ENCODE measurements around the gene SUV39H2.
"Not testable (repeated sequence)": the region's sequence is repeated elsewhere in the genome, so short reads cannot be mapped to it uniquely, and the experiment has no call there.

Gene SUV39H2

DNA sequence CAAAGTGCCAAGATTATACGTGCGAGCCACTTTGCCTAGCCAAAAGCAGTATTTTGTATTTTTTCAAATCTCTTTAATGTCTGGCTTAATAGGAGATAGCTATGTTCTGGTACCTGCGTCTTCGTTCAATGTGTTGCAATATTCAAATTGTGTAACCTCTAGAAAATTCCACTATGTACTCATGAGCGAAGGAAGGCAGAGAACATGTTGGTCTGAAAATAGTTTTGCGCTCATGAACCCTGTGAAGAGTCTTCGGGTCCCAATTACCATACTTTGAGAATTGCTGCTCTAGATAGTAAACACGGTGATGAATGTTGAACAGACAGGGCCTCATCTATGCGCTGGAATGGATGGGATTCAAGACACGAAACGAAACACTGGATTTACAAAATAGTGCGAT is 2.7 kb upstream of the SUV39H2 start:
- DNase-seq (ENCODE audit: low read depth in 2 of 2), result no peak

DNA sequence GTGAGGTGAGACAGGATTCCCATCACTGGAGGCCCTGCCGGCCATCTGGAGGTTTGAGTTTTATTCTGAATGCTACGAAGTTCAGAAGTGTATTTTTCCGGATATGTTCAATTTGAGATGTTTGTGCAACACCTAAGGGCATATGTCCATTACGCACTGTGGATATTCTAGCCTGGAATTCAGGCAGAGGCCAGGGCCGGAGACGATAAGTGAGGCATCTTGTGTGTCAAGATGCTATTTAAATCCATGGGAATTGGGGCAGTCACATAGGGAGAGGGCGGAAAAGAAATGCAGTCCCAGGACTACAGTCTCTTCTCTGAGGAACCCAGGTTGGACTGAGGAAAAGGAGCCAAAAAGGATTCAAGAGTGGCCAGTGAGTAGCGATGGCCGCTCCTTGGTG is 1.9 kb upstream of the SUV39H2 start:
- no peak for DNase-seq (ENCODE audit: low read depth in 2 of 2)

DNA sequence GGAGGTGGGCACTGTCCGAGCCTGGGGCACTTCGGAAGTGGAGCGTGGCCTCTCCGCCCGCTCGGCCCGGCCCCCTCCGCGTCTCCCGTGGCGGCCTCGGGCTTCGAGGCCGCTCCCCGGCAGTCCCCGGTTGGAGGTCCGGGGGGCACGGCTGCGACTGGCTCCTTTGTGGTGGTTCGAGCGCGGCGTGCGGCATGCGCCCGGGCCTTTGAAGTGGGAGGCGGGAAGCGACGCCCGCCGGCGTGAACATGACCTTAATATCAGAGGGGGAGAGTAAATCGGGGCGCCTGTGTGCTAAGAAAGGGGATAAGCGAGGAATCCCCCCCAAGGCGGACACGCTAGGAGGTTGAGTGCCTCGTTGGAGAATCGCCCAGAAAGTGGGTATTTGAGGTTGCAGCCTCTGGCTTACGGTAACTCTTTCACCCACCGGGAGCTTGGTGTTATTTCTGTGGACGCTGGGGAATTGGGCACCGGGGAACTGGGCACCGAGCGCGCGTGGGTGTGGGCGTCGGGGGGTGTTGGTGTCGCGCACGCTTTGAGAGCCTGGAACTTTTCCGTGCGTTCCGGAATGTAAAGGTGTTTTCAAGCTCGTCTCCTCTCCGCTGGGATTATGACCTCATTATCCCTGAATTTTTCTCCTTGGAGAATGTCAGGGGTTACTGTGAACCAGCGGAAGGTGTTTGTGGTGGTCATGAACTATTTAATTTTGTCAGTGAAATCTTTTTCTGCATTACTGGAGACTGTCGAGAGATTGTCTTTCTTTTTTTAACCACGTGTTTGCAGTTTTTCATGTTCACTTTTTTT is 660 bp downstream of the SUV39H2 start:
- DNase-seq (ENCODE audit: low read depth in 2 of 2), result peak in 1 of 2 donors; percentile 28

DNA sequence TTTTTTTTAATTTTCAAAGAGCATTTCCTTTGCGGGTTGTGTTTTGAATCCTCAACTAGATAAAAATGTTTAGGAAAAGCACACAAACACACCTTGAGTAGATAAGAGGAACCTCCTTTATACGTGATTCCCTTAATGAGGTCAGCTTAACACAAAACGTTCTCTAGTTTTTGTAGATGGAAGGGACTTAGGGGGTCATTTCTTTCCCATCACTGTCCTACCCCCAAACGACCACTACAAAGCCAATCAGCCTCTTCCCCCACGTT is 1.2 kb downstream of the SUV39H2 start:
- DNase-seq (ENCODE audit: low read depth in 2 of 2), result no peak

DNA sequence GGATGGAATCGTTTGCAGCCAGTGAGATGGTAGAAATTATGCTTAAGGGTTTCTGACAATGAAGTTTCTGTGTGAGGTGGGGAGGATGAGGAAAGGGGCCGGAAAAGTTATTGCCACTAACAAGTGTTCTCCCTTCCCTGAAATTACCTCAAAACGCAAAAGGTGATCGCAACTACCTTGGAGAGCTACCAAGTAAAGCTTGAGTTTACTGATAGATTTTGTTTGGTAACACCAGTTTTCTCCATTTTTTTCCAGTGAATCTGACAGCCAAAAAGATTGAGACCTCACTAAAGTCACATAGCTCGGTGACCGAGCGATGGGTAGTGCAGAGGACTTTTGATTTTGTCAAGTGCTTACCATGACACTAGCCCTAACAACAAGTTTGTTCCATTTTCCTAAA is 1.6 kb downstream of the SUV39H2 start:
- DNase-seq (ENCODE audit: low read depth in 2 of 2), result no peak

DNA sequence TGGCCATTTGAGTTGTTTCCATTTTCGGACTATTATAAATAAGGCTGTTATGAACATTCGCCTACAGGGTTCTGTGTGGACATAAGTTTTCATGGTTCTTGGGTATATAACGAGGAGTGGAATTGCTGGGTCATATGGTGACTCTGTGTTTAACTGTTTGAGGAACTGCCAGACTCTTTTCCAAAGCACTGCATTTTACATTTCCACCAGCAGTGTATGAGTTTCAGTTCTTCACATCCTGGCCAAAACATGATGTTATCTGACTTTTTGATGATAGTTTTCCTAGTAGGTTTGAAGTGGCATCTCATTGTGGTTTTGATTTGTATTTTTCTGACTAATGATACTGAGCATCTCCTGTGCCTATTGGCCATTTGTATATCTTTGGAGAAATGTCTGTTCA is 5.4 kb downstream of the SUV39H2 start:
- no peak for DNase-seq (ENCODE audit: low read depth in 2 of 2)

DNA sequence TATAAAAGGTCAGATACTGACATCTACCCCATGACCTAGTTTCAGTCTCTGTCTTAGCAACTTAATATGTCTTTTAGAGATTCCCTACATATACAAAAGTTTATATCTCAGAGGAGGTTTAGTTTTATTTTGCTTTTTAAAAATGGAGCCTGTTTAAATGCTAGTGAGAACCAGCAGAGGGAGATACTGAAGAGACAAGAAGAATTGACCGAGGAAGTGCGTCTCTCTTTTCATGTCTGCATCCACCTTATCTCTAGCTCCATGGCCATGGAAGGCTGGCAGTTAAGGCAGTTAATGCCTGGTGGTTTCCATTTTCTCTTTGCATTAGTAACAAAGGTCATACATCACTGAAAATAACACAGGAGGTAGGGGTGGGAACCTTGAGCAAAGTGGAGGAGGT is 10.7 kb downstream of the SUV39H2 start:
- DNase-seq (ENCODE audit: low read depth in 2 of 2), result no peak

DNA sequence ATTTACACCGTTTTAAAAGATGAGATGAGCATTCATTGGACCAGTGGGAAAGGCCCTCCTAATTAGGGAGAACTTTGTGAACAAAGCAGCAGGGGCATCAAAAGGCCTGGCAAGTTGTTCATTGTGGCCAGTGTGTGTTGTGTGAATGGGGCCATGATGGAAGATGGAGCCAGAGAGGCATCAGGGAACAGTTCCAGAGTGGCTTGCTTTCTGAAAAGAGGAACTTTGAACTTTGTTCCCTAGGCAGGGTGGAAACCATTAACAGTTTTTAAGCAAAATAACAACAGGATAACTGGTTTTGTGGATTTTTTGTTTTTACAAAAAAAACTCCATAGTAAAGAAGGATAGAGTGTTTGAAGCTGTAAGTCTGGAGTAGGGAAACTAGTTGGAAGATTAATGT is 12.5 kb downstream of the SUV39H2 start:
- no peak for DNase-seq (ENCODE audit: low read depth in 2 of 2)

DNA sequence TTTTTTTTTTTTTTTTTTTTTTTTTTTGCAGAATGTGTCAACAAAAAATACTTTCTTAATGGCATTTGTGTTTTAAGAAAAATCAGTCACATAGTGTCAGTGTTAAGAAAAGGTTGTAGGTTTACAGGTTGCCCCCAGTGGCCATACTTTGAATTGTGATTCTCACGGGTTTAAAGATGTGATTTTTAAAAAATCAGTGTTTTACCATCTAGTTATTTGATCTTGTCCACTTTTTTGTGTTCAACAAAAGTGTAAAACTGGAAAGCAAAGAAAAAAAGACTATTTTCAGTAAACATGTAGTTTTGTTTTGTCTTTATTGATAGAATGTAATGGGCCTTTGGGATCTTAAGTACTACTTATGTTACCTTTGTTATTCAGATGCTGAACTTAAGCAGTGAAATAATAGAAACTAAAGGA is 25.7 kb downstream of the SUV39H2 start:
- no peak for DNase-seq (ENCODE audit: low read depth in 2 of 2)

DNA sequence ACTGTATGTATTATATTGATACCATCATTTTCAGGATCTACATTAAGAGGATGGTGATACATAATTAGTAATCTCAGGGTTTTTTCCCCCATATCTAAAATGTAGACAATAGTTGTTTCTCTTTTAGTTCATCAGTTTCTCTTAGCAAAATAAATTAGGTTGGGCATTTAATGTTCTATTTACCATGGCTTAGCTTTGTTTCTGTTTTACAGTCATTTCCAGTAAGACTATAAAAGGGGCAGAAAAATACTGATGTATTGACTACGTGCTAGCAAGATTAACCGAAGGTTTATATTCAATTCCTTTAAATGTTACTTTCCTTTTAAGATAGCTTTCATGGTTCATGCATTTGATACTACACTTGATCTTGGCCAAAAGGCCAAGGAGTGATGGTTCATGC is 26.2 kb downstream of the SUV39H2 start:
- DNase-seq (ENCODE audit: low read depth in 2 of 2), result no peak

DNA sequence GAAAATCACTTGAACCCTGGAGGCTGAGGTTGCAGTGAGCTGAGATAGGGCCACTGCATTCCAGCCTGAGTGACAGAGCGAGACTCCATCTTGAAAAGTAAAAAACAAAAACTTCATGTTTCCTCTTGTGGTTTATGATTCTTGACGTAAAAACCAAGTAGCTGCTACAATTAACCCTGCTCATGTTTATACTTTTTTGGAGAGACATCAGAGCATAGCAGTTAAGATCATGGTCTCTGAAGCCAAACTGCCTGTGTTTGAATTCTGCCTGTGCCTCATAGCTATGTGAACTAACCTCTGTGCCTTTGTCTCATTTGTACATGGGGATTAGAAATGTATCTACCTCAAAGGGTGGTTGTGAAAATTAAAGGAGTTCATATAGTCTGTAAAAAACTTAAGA is 27.2 kb downstream of the SUV39H2 start:
- DNase-seq (ENCODE audit: low read depth in 2 of 2), result no peak

DNA sequence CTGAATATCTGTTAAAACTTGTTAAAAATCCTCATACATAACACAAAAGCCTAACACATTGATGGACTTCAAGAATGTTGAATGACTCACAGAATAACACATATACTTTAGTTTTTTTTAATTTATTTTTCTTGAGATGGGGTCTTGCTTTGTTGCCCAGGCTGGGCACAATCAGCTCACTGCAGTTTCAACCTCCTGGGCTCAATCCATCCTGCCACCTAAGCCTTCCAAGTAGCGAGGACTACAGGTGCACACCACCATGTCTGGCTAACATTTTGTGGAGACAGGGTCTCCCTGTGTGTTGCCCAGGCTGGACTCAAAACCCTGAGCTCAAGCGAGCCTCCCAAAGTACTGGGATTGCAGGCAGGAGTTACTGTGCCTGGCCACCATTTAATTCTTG is 28.1 kb downstream of the SUV39H2 start:
- DNase-seq (ENCODE audit: low read depth in 2 of 2), result no peak

DNA sequence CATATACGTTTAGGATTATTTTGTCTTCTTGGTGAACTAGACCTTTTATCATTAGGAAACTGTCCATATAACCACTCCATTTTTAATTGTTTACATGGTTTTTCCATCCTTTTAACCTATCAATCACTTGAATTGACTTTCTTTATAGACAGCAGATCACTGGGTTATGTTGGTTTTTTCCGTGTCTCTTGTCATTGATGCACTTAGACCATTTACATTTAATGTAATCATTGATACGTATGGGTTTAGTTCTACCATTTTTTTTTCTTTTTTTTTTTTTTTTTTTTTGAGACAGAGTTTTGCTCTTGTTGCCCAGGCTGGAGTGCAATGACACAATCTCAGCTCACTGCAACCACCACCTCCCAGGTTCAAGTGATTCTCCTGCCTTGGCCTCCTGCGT is 28.9 kb downstream of the SUV39H2 start:
- DNase-seq (ENCODE audit: low read depth in 2 of 2), result not testable (repeated sequence)

DNA sequence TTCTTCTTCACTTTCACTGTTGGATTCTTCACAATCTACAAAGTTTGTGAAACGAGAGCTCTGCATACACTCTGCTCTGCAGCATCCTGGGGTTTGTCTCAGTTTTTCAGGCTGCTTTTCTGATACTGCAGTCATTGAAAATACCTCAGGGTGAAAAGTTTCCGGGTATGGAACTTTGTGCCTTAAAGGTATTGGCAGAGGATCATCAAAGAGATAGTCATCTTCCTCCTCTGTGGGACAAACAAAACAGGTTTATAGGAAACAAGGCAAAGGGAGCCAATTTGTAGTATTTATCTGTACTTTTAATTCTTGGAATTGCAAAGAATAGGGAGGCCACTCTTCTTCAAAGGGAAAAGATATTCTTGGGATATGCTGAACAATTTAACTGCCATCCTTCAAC is 30.4 kb downstream of the SUV39H2 start:
- no peak for DNase-seq (ENCODE audit: low read depth in 2 of 2)

DNA sequence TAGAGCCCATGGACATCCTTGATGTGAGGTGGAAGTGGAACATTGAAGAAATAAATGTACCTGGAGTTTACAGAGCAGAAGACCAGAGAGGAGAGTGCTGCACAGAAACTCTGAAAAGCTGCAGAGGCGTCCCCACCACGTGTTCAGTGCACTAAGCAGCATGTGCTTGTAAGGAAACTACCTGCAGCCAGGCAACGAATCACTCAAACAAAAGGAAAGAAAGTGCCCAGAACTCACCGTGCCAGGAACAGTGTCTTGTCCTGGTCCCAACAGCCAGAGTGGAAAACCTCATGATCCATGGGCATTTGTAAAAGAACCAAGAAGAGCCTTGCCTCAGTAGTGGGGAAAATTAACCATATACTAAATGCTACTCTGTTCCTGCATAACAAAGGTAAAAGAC is 32.3 kb downstream of the SUV39H2 start:
- DNase-seq (ENCODE audit: low read depth in 2 of 2), result no peak

DNA sequence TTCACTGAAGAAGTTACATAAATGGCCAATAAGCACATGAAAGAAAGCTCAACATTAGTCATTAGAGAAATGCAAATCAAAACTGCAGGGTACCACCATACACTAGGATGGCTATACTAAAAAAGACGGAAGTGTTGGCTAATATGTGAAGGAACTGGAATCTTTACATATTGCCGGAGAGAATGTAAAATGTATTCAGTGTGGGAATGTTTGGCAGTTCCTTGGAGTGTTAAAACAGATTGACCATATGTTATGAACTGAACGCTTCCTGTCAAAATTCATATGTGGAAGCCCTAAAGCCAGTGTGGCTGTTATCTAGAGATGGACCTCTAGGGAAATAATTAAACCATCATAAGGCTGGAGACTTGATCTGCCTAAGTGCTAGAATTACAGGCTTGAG is 33.1 kb downstream of the SUV39H2 start:
- no peak for DNase-seq (ENCODE audit: low read depth in 2 of 2)

DNA sequence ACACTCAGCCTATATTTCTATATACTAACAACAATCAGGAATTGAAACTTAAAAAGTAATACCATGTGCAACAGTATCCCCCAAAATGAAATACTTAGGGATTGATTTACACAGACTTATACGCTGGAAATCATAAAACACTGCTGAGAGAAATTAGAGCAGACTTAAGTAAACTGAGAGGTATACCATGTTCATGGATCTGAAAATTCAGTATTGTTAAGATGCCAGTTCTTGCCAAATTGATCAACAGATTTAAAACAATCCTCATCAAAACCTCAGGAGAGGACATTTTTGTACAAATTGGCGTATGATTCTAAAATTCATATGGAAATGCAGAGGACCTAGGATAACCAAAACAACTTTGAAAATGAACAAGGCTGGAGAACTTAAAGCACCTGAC is 37.9 kb downstream of the SUV39H2 start:
- DNase-seq (ENCODE audit: low read depth in 2 of 2), result no peak

DNA sequence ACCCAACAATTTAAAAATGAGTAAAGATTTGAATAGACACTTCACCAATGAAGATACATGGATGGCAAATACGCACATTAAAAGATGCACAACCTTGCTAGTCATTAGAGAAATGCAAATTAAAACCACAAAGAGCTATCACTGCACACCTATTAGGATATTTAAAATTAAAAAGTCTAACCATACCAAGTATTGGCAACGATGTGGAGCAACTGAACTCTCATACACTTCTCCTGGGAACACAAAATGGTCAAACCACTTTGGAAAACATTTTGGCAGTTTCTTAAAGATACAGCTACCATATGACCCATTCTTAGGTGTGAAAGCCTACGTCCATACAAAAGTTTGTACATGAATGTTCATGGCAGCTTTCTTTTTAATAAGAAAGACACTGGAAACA is 39.2 kb downstream of the SUV39H2 start:
- DNase-seq (ENCODE audit: low read depth in 2 of 2), result no peak

DNA sequence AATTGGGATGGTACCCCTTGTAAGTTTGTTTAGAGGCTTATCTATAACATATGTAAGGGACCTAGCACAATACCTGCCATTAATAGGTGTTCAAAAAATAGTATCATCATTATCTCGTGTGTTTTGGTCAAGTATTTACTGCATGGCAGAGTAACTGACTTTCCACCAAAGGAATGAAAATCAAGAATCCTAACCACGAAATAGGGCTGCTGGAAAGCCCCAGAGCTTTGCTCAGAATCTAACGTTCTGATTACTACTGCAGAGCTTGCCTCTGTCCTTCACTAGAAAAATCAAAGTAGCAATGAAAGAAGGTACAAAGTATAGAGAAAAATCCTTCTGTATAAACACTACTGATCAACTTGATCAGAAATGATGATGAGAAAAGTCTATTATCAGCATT is 40.3 kb downstream of the SUV39H2 start:
- DNase-seq (ENCODE audit: low read depth in 2 of 2), result no peak

DNA sequence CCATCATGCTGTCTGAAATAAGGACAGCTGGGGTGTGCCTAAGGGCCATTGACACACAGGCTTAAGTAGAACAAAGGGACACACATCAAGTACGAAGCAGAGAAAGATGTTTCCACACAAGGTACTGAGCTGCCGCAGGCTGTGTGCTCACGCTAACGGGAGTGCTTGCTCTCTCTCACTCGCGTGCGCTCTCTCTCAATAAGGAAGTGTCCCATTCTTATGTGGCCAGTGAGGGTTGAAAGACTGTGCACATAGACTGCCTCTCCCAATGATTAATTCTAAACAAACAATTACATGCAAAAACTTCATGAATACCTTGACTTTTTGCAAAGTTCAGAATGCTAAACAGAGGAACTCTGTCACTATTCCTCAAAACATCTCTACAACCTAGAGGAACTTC is 45.3 kb downstream of the SUV39H2 start:
- no peak for DNase-seq (ENCODE audit: low read depth in 2 of 2)

DNA sequence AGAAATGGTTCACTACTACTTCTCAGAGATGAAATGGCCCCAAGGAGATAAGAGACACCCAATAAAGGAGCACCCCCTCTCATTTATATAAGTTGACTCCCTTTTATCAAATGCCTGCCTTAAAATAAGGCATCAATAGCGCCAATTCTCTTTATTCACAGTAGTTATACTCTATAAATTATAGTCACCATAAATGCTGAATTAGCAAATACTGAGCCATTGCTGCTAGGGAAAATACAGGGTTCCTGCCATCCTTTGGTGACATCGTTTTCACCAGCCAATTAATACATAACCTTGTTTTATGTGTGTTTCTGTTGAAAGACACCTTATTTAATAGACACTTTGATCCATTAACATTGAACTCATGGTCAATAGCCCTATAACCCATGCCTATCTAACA is 46.6 kb downstream of the SUV39H2 start:
- DNase-seq (ENCODE audit: low read depth in 2 of 2), result no peak

DNA sequence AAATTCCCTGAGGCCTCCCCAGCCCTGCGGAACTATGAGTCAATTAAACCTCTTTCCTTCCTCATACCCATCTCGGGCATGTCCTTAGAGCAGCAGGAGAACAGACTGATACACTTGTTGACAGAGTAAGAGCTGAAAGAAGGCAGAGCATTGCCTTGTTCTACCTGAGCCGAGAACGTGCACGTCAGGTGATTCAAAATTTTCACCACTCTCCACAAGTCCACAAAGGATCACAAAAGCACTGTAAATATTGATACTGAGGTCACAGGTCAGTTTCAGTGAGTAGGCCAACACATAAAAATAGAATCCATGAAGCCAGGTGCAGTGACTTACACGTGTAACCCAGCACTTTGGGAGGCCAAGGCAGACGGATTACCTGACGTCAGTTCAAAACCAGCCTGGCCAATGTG is 47.4 kb downstream of the SUV39H2 start:
- DNase-seq (ENCODE audit: low read depth in 2 of 2), result no peak

DNA sequence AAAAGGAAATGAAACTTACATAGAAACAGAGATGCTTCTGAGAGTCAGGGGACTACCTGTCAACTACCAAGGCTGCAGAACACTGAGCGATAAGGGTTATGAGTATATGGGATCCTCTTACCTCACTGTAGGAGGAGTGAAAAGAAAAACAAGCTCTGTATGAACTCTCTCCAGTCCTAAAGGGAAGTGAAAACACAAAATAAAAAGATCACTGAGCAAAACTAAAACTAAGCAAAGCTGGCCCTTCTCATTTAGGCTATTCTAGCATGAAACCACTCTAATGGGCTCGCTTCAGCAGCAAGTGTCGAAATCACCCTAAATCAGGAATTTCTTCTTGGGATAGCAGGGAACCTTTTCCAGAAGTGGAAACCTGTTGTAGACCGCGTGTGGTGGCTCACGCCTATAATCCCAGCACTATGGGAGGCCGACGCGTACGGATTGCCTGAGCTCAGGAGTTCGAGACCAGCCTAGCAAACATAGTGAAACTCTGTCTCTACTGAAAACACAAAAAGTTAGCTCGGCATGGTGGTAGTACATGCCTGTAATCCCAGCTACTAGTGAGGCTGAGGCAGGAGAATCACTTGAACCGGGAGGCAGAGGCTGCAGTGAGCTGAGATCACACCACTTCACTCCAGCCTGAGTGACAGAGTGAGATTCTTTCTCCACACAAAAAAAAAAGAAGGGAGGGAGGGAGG is 48.2 kb downstream of the SUV39H2 start:
- no peak for DNase-seq (ENCODE audit: low read depth in 2 of 2)

DNA sequence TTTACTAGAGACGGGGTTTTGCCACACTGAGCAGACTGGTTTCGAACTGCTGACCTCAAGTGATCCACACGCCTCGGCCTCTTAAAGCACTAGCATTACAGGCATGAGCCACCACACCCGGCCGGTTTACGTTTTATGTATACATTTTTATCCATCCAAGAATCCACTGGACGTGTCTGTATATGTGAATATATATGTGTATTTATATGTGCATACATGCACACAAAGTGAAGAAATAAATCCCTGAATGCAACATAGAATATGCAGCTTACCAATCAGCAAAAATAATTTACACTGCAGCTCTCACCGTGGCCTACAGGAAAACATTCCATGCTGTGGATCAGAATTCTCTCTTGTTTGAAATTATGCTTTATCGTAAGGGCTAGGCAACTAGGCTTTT is 51.9 kb downstream of the SUV39H2 start:
- DNase-seq (ENCODE audit: low read depth in 2 of 2), result no peak

Measured in stimulated activated CD8-positive, alpha-beta memory T cell treated with anti-CD3 and anti-CD28 coated beads, Interleukin-2, amount 100 ng/mL, for 48 hours (primary cell).